ELF-1 (cell line): Measurements from ENCODE around the gene PADI3.
A peak's percentile ranks its signal among the peaks of the same experiment; 100 is the strongest.

Source experiments
- DNase-seq: peaks from one replicate; pipeline ENCODE4 v3.0.0-alpha.2; 2016; ENCODE audit warnings: low read depth, low spot score

The PADI3 gene, protein sequence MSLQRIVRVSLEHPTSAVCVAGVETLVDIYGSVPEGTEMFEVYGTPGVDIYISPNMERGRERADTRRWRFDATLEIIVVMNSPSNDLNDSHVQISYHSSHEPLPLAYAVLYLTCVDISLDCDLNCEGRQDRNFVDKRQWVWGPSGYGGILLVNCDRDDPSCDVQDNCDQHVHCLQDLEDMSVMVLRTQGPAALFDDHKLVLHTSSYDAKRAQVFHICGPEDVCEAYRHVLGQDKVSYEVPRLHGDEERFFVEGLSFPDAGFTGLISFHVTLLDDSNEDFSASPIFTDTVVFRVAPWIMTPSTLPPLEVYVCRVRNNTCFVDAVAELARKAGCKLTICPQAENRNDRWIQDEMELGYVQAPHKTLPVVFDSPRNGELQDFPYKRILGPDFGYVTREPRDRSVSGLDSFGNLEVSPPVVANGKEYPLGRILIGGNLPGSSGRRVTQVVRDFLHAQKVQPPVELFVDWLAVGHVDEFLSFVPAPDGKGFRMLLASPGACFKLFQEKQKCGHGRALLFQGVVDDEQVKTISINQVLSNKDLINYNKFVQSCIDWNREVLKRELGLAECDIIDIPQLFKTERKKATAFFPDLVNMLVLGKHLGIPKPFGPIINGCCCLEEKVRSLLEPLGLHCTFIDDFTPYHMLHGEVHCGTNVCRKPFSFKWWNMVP

DNA sequence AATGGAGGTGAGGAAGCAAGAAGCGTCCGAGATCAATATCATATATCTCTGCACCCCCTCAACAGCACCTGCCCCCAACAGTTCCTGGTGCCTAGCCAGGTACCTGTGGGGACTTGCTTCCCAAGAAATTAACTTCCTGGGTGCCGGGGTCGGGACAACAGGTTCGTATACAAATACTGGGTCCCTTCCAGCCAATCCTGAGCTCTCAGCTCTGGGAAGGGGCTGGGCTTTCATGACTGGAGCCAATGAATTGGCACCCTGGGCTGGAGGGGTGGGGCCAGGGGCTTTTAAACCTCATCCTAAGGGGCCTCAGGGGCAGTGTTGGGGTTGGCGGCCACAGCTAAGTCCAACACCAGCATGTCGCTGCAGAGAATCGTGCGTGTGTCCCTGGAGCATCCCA is at the start of gene PADI3:
Gene PADI3, plus strand, starts transcription at position 318 of the 400 bp plus-strand sequence. Its CDS starts 40 bp downstream, at position 358.
- DNase-seq, result peak; percentile 61

DNA sequence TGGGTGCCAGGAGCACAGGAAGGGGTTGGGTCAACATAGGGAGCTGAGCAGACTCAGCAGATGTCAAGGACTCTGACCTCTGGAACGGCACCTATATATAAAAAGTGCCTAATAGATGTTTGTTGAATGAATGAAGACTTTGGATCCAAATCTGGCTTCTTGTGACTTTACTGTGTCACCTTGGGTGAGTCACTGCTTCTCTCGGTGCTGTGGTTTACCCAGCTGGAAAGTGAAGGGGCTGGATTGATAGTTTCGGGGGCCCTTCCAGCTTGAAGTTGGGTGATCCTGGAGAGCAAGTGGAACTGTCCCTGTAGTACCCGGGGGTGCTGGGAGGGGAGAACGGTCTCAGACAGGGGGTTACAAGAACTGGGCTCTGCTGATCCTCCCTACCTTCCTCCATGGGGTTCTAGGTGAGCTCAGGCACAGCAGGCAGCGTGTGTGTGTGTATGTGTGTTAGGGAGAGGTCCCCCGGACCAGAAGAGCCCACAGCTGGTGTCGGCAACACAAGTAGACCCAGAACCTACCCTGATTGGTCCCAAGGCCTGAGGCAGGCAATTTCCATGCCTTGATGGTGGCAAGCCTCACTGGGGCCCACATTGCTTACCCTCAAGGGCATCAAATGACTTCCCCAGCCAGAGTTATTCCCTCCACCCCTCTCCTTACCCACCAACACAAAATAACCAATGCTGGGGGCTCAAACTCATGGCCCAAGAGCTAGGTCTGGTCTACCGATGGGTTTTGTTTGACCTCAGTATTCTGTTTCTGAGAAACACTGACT is 49.4 kb upstream of the PADI3 start:
- no peak for DNase-seq

DNA sequence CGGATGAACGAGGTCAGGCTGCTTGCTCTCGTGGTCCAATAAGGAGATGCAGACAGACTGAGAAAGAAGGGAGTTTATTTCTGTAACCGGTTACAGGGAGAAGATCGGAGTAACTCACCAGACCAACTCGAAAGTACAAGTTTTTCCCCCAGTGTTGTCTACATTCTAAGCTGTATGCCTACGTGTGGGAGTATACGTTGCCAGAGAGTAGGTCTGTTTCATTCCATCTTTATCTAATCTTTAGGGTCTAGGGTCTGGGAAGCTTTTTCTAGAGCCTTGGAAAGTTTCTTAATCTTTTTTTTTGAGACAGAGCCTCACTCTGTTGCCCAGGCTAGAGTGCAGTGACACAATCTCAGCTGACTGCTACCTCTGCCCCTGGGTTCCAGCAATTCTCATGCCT is 48.7 kb upstream of the PADI3 start:
- DNase-seq, result no peak

DNA sequence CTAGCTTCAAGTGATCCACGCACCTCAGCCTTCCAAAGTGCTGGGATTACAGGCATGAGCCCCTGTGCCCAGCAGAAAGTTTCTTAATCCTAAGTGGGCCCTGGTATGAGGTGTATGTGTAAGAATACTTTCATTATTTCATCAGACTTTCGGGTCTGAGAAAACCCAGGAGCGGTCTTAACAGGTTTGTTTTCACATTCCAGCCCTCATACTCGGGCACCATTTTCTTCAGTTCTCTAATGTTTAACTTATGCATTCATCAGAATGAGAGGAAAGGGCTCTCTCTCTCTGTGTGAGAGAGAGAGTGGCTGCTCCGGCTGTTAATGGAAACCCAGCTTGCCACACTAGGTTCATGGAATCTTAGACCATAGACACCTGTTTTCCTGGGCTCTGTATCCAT is 48.1 kb upstream of the PADI3 start:
- DNase-seq, result no peak

DNA sequence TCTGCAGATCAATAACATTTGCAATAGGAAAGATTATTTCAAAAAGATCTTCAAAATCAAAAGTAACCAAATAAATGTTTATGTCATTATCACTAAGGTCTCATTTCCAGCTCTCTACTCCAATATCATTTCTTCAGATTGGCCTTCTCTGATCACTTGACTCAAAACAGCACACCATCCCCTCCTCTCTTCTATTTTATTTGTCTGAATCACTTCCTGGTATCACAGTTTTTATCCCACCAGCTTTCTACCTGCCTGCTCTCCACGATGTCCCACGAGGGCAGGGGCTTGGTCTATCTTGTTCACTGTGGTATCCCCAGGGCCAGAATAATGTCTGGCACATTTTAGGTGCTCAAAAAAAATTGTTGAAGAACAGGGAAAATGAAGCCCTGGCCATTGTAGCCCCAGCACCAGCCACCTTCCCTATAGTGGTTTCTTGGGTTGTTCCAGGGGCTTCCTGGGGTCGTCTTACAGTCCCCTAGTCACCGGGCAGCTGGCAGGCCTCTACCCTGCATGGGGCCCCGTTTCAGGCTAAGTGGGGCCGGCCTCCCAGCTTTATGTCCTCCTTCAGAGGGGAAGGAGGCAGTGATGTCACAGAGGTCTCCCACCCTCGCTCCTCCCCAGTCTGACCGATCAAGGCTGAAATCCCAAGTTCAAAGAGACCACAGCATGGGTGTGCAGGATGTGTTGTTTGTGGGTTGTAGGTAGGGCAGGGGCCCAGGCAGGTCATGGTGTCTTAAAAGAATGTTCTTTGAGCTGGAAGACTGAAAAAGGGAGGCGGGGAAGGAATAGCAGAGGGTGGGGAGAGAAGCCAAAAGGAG is 47.5 kb upstream of the PADI3 start:
- no peak for DNase-seq

DNA sequence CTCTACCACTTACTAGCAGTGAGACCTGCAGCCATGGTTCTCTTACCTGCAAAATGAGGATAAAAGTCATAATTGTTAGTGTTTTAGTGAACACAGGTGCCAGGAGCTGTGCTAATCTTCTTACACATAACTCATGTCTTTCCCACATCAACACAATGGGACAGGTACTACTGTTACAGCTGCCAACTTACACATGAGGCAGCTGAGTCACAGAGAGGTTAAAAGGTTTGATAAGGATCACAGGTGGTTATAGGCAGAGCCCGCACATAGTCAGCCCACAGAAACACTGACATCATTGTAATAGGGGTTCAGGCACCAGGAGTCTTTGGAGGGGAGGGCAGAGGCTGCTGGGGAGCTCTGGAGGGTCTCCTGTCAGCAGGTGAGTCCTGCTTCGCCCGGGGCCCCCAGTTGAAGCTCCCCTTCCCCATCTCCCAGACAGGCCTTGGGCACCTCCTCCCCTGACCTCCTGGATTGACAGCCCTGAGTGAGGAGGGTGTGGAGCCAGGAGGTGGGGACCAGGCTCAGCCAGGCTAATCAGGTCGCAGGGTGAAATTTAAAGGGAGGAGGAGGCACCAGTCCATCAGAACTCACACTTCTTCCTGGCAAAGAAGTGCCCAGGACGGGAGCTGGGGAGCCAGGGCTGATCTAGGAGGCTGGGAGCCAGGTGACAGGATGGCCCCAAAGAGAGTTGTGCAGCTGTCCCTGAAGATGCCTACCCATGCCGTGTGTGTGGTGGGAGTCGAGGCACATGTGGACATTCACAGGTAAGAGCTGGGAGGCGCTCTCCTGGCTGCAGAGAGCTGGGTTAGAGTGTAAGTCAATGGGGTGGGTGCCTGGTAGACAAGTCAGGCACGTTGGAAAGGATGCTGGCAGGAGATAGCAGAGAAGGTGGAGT is 44.1 kb upstream of the PADI3 start, which contains the start of gene PADI1:
Gene PADI1, plus strand, starts transcription at position 583 of the 895 bp plus-strand sequence. Its CDS starts 90 bp downstream, at position 673.
- DNase-seq, result no peak

DNA sequence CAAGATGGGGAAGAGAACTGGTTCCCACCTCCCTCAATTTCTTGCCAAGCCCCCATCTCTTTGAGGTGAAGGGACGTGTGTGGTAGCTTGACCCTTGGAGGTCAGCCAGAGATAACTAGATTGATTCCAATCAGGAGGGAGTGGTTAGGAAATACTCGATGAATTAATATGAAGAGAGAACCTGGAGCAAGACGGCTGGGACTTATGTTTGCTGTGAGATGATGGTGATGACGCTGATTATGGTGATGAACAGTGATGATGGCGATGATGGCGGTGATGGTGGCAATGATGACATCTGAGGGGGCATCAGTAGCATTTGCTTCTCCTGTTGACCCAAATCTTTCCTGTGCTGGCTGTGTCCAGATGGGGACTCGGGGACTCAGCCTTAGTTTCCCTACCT is 43.2 kb upstream of the PADI3 start:
- no peak for DNase-seq

DNA sequence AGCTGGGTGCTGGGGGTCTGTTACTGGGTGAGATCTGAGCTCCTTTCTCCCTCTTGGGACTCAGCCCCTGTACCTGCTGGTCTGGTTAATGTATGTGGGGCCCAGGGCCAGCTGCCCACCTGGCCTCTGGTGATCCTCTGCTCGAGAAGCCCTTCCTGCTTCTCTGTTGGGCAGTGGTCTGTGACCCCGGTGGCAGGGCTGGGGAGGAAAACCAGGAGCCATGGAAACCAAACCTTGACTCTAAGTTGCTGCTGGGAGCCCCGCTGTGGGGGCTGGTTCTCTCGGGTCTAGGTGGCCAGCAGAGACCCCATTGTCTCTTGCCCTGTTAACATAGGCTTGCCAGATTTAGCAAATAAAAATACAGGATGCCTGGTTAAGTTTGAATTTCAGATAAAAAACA is 42.7 kb upstream of the PADI3 start:
- DNase-seq, result no peak

DNA sequence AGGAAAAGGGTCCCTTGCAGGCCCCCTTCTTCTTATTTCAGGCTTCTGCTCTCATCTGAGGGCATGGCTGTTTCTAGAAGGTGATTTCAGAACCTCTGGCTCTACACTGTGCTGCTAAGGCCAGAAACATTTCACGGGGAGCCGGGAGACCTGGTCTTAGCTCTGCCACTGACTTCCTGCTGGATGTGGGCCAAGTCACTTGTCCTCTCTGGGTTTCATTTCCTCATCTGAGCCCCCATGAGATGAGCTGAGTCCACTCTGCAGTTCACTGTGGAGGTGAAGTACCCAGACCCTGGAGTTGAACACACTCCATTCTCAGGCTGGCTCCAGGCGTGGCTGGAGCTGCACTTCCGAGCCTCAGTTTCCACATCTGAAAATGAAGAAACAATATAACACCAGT is 41.9 kb upstream of the PADI3 start:
- DNase-seq, result no peak

DNA sequence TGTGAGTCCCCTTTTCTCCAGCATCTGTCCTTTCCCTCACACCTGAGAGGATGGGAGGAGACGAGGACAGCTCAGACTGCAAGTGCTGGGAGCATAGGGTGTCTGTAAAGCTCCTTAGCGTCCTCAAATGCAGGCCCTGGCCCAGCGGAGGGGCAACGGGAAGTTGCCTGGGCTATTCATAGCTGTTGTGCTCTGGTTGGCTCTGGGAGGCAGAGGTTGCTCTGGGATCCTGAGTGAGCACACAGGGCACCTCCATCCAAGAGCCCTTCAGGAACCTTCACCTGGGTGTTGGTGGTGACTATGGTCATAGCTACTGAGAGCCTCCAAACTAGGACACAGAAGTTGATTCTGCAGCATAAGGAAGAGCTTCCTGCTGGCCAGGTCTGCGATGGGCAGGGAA is 41.4 kb upstream of the PADI3 start:
- DNase-seq, result no peak

DNA sequence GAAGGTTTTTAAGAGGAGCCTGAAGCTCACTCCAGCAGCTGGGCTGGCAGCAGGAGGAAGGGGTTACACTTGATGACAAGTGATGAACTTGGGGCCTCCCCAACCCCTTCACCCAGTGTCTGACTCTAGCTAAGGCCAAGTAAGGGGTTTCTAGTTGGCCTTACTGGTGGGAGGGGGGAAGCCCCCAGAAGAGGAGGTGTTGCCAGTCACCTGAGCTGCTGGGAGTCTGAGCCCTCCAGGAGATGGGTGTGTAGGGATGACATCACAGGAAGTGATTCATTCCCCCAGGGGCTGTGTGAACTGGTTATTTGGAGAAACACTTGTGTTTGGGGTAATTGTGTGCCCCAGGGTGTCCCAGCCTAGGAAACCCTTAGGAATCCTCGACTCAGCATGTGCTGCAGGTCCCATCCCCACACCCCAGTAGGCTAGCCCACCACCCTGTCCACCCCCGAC is 40.9 kb upstream of the PADI3 start:
- DNase-seq, result peak; percentile 78

DNA sequence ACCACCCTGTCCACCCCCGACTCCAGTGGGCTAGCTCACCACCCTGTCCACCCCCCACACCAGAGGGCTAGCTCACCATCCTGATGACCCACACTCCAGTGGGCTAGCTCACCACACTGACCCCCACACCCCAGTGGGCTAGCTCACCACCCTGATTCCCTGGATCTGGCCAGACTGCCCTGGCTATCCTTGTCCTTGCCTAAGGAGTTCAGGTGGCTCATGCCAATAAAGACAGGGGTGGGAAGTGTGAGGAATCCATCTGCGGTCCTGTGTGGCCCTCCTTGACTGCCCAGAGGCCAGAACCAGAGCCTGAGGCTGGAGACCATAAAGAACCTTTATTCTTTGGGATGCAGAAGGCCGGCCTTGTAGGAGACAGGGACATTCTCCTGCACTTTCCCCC is 40.4 kb upstream of the PADI3 start:
- DNase-seq, result no peak

DNA sequence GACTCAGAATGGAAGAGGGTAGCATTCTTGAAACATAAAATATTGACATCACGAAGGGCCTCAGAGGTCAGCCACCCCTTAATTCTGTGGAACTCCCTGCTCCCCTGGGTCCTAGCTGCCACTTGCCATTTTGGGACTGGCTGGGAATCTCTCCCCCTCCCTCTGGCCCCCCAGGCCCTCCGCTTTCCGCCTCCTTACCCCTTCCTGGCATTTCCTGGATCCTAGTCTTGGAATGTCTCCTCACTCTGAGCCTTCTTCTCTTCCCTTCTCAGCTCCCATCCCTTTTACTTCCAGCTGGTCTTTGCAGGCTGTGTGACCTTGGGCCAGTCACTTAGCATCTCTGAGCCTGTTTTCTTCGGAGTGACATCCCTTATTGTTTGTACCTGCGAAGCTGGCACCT is 39.5 kb upstream of the PADI3 start:
- no peak for DNase-seq

DNA sequence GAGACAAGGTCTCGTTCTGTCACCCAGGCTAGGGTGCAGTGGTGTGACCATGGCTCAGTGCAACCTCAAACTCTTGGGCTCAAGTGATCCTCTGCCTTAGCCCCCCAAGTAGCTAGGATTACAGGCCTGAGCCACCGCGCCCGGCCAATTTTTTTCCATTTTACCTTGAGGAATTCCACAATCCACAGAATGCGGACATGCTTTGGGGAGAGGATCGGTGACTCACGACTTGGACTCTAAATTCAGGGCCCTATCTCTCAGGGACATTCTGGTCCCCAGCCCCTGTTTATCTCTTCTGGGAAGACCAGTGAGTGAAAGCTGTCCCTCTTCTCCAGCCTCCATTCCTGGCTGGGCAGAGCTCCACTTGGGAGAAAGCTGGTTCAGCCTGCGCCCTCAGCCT is 38.7 kb upstream of the PADI3 start:
- no peak for DNase-seq

DNA sequence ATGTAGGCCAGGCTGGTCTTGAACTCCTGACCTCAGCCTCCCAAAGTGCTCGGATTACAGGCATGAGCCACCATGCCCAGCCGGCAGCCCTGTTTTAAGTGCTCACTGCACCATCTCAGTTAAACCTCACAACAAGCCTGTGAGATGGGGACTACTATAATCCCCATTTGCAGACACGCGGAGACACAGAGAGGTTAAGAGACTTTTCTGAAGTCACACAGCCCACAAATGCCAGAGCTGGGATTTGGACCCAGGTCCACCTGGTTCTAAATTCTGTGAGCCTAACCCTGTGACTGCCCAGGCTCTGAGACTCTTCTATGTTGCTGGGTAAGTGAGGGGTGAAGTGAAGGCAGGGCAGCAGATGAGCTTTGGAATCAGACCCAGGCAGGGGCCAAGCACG is 37.5 kb upstream of the PADI3 start:
- DNase-seq, result no peak

DNA sequence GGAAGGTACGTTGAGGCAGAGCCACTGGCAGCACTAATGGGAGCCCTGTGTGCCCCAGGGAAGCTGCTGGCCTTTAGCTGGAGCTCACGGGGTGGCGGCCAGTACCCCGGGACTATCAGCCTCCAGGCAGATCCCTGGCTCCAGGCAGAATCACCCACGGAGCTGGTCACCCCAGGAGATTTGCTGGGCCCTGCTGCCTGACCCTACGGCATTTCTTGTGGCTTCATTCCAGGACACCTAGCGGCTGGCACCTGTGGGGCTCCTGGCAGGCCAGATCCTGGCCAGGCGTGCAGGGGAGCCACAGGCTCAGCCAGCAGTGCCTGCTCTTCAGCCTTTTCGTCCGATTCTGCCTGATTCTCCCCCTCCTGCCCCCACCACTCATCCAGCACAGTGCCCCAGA is 36.9 kb upstream of the PADI3 start:
- no peak for DNase-seq

DNA sequence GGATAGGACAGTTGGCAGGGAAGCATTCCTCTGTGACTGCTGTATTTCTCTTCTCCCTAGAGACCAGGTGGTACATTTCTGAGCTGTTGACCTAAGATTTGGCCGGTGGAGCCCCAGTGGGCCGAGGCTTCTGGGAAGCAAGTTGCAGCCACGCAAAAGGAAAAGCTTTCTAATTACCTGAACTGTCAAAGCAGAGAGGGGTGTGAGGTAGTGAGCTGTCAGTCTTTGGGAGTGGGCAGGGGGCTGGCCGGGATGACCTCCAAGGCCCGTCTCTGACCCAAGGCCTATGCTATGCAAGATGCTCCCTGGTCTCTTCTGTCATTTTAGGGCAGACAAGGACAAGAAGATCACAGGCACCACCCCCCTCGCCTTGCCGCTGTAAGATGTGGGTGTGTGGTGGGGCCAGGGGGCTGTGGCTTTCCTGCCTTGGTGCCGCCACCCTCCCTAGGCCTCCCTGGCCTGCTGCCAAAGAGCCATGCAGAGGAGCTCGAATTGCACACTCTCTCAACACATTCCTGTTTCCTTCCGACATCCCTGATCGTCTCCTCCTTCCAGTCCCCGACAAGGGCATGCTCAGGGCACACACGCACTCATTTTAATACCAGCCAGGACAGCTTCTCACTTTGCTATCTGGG is 36.3 kb upstream of the PADI3 start:
- DNase-seq, result no peak

DNA sequence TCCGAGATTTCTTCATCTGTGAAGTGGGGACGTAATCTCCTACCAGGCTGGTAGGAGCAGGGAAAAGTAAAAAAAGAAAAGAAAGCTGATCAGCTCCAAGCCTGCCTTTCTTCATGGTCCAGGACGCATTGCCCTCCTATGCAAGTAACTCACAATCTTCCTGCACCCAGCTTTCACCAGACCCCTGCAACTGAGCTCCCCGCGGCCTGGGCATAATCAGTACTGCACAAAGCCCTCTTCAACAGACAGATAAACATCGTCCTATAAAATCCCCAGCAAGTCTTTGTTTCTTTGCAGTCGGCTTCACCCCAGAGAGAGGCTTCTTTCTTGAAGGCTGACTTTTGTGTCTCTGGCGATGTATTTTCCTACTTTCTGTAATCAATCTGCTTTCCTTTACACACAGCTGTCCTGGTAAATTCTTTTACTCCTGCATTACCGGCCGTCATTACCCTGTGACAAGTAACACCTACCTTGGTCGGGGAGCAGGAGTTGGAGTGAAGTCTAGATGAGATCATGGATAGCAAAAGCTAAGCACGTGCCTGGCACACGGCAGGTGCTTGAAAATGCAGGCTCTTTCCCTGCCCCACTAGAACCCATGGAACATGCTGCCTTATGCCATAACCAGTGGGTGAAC is 35.6 kb upstream of the PADI3 start:
- DNase-seq, result no peak

DNA sequence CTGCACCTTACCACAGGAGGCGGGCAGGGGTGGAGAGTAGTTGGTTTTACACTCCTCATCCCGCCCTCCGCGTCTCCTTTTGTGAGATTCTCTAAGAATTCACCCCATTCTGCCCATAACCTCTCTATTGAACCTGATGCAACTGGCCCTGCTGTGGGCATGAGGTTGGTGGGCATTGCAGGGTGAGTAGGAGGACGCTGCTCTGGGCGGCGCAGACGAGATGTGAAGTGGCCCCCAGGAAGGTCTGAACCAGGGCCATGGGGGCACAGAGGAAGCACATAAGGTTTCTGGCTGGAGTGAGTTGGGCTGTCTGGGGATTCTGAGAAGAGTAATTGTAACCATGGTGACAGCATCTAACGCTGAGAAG is 35.1 kb upstream of the PADI3 start:
- DNase-seq, result no peak
